ENCODE results near the gene HIBADH.

DNA sequence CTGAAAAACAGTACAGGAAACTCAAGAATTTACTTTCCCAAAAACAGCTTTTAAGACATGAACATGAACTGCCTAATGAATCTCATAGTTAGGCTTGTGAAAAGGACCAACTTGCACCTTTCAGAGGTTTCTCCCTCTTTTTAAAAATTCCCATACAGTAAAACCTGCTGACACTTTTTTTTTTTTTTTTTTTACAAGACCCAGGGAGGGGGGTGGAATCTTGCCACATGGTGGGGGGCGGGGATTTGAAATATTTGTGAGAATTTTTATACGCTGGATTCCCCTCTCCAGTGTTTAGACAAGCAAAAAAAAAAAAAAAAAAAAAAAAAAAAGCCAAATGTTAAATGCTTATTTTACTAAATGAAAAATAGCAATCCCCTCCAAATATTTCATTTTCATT lies 57.4 kb downstream of the HIBADH start:
- TF ChIP-seq POLR2AphosphoS5 (IDR thresholded peaks at IDR 0.05; ENCODE audit: low read depth, low read length): no peak
- TF ChIP-seq, protein P1, sequence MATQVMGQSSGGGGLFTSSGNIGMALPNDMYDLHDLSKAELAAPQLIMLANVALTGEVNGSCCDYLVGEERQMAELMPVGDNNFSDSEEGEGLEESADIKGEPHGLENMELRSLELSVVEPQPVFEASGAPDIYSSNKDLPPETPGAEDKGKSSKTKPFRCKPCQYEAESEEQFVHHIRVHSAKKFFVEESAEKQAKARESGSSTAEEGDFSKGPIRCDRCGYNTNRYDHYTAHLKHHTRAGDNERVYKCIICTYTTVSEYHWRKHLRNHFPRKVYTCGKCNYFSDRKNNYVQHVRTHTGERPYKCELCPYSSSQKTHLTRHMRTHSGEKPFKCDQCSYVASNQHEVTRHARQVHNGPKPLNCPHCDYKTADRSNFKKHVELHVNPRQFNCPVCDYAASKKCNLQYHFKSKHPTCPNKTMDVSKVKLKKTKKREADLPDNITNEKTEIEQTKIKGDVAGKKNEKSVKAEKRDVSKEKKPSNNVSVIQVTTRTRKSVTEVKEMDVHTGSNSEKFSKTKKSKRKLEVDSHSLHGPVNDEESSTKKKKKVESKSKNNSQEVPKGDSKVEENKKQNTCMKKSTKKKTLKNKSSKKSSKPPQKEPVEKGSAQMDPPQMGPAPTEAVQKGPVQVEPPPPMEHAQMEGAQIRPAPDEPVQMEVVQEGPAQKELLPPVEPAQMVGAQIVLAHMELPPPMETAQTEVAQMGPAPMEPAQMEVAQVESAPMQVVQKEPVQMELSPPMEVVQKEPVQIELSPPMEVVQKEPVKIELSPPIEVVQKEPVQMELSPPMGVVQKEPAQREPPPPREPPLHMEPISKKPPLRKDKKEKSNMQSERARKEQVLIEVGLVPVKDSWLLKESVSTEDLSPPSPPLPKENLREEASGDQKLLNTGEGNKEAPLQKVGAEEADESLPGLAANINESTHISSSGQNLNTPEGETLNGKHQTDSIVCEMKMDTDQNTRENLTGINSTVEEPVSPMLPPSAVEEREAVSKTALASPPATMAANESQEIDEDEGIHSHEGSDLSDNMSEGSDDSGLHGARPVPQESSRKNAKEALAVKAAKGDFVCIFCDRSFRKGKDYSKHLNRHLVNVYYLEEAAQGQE (IDR thresholded peaks at IDR 0.05; ENCODE audit: insufficient read depth in 1 of 2, low read depth in 2 of 2, low read length in 2 of 2): no peak
